ENCODE measurements around the gene NIPBL.

- TF ChIP-seq POLR2AphosphoS5 (IDR thresholded peaks at IDR 0.05) (no peak), POLR2A (IDR thresholded peaks at IDR 0.05) (no peak)
These were observed 55.5 kb downstream of the NIPBL start for GRCh38 chr5:36932056-36932455.
